ENCODE measurements around the gene FMO3. TPM values are rescaled to one million over a fixed set of nuclear protein-coding genes. Genes with fewer than 3 reads are reported as not detected.

The FMO3 gene
- total and polyA plus RNA-seq, 2 donors (not counting 3 experiments of a cell fraction or from before 2014, with no cell fraction given) = not detected

DNA sequence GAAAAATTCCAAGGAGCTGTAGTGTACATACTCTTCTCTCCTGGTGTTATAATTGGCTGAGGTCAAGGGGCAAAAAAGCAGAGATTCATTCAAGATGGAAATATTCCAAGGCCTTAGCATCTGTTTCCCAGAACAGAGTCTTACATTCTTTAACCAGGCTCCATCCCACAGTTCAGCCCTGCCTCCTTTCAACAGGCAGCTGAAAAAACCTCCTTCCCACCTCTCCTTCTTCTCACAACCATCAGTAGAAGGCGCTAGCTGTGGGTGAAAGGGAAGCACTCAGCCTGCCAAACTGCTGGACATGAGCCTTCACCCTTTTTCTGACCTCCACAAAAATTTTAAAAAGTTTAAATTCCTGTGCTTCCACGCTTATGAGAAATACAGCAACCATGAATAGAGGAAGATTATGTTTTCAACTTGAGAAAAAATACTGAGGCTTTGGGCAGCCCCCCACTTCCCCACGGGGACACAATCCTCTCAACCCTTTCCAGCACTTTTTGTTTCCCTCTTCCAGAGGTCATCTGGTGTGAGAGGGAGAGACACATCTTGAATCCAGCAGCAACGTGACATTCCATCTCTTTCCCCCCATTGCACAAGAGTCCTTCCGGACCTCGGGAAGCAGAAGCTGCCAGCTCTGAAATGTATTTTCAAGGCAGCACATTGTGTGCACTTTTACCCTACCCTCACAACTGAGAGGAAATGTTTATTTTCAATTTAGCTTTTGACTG, 51.1 kb downstream of the FMO3 start:
- Histone ChIP-seq H3K9ac (replicated peaks; ENCODE audit: extremely low read depth, insufficient read depth, low read length) (no peak overlapping the region), H3K9me1 (replicated peaks; ENCODE audit: control insufficient read depth, extremely low read depth, insufficient read depth, low read length) (no peaks in the 10 kb centered on the region), H3K27ac (ENCODE audit: insufficient read depth, low read depth, low read length) (no peak overlapping the region), H3K36me3 (ENCODE audit: control insufficient read depth in 2 of 2, extremely low read depth in 1 of 2, insufficient read depth in 2 of 2, low read length in 2 of 2) (no peaks in the 10 kb centered on the region), H2AFZ (ENCODE audit: low read depth, low read length) (no peak overlapping the region), H3K4me2 (ENCODE audit: insufficient read depth, low read length) (no peak overlapping the region), H4K20me1 (replicated peaks; ENCODE audit: control insufficient read depth, extremely low read depth, insufficient read depth, low read length) (no peaks in the 10 kb centered on the region), H3K4me1 (ENCODE audit: control insufficient read depth, extremely low read depth, insufficient read depth, low read length) (no peaks in the 10 kb centered on the region), H3K9me3 (replicated peaks; ENCODE audit: control insufficient read depth, insufficient read depth, low read length) (no peaks in the 10 kb centered on the region), H3K27me3 (ENCODE audit: control insufficient read depth in 2 of 2, insufficient read depth in 2 of 2, low read length in 2 of 2) (no peaks in the 10 kb centered on the region), H3K79me2 (ENCODE audit: control insufficient read depth, insufficient read depth, low read length) (no peaks in the 10 kb centered on the region), H3K4me3 (replicated peaks in 1 of 3; ENCODE audit: insufficient read depth in 1 of 3, low read depth in 1 of 3, low read length in 3 of 3) (no peak overlapping the region)
- BruUV-seq (replicated peaks) = no TSS peak
- CTCF ChIA-PET = no interaction called here
- DNase-seq (ENCODE audit: low read depth, low spot score) (peak; percentile 75), FAIRE-seq (no peak)
- POLR2A ChIA-PET = no interaction called here
- TF ChIP-seq POLR2AphosphoS5 (IDR thresholded peaks at IDR 0.05; ENCODE audit: insufficient read depth, low read depth, low read length) = no peak
- TF ChIP-seq, protein P1, sequence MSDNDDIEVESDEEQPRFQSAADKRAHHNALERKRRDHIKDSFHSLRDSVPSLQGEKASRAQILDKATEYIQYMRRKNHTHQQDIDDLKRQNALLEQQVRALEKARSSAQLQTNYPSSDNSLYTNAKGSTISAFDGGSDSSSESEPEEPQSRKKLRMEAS (IDR thresholded peaks at IDR 0.05; ENCODE audit: insufficient read depth, insufficient read length) = no peak
- TF ChIP-seq, protein P2, sequence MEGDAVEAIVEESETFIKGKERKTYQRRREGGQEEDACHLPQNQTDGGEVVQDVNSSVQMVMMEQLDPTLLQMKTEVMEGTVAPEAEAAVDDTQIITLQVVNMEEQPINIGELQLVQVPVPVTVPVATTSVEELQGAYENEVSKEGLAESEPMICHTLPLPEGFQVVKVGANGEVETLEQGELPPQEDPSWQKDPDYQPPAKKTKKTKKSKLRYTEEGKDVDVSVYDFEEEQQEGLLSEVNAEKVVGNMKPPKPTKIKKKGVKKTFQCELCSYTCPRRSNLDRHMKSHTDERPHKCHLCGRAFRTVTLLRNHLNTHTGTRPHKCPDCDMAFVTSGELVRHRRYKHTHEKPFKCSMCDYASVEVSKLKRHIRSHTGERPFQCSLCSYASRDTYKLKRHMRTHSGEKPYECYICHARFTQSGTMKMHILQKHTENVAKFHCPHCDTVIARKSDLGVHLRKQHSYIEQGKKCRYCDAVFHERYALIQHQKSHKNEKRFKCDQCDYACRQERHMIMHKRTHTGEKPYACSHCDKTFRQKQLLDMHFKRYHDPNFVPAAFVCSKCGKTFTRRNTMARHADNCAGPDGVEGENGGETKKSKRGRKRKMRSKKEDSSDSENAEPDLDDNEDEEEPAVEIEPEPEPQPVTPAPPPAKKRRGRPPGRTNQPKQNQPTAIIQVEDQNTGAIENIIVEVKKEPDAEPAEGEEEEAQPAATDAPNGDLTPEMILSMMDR (IDR thresholded peaks at IDR 0.05; ENCODE audit: extremely low read depth in 1 of 2, insufficient read depth in 1 of 2, low read depth in 1 of 2, low read length in 2 of 2) = no peak
- TF ChIP-seq JUN (IDR thresholded peaks at IDR 0.05; ENCODE audit: borderline replicate concordance, insufficient read depth, insufficient read length, low read depth) = no peak
- no peak for TF ChIP-seq MYC (IDR thresholded peaks at IDR 0.05; ENCODE audit: low read depth, low read length)
- no peak for TF ChIP-seq POLR2A (IDR thresholded peaks at IDR 0.05; ENCODE audit: low read depth, low read length)
- no peak for TF ChIP-seq FOS (IDR thresholded peaks at IDR 0.05; ENCODE audit: borderline replicate concordance, insufficient read depth, low read length)
- TF ChIP-seq EZH2 (IDR thresholded peaks at IDR 0.05; ENCODE audit: borderline replicate concordance, low read depth, low read length, severe bottlenecking) = no peak
- TF ChIP-seq GATA2 (IDR thresholded peaks at IDR 0.05; ENCODE audit: insufficient read depth, insufficient read length, low read depth, low read length) = no peak
- intact Hi-C loops (cut with micrococcal nuclease) (no loop called here), dilution Hi-C loops (cut with MboI; ENCODE audit: extremely low pct_ligation_motif_present, low sequenced_read_pairs) (no loop called here)
